C4-2B (cell line): ENCODE measurements around the gene DCHS1.
A peak's percentile ranks its signal among the peaks of the same experiment; 100 is the strongest.

Experiments
- CTCF ChIP-seq: fragments of 450-650 bp; conservative IDR thresholded peaks from 2 replicates; pipeline ENCODE4 v1.5.1; 2017; ENCODE audit warnings: mild to moderate bottlenecking
- ZFX ChIP-seq: fragments of 450-650 bp; IDR thresholded peaks from 2 replicates; pipeline ENCODE4 v1.6.1; 2017

GRCh38 chr11:6612213-6613041 lies 43.2 kb downstream of the DCHS1 start, which contains the start of gene TAF10:
- peak; percentile 69 for TF ChIP-seq CTCF
- TF ChIP-seq ZFX: no peak
